Endothelial cell of umbilical vein (primary cell): Measurements from ENCODE around the gene STOM. TPM values are rescaled to one million over a fixed set of nuclear protein-coding genes. Genes with fewer than 3 reads are reported as not detected.

Experiments
- BruUV-seq: library from RNA; stranded (reverse); fragments of 400-500 nt; replicated peaks from 2 replicates; lab custom pipeline; 2021; lab: Mats Ljungman, UMichigan
- CTCF ChIA-PET: fragments of 300-600, 350-600 bp; sonication (Branson Sonifier 250); formaldehyde crosslinking; loops from one replicate; lab custom pipeline; 2021; ENCODE audit warnings: antibody characterized with exemption, inconsistent platforms; lab: Charles Lee
- POLR2A ChIA-PET: fragments of 300-600, 350-600 bp; sonication (Branson Sonifier 250); formaldehyde crosslinking; loops from one replicate; lab custom pipeline; 2021; ENCODE audit warnings: antibody characterized with exemption, inconsistent platforms; lab: Charles Lee
- DNase-seq: peaks from one replicate; pipeline ENCODE4 v3.0.0-alpha.2; 2011; ENCODE audit warnings: low read depth, low spot score
- FAIRE-seq: peaks from 2 replicates; lab custom pipeline; 2011; peaks lifted over from hg19 to GRCh38; lab: Jason Lieb, UNC
- H2AFZ ChIP-seq: 2 replicates; pipeline ENCODE4 v1.6.0; 2012; ENCODE audit warnings: low read depth, low read length, control low read depth, inconsistent platforms
- H3K27ac ChIP-seq: 2 replicates; pipeline ENCODE4 v1.5.1; 2011; ENCODE audit warnings: low read depth, mild to moderate bottlenecking, control low read depth, low read length, moderate library complexity; ENCODE audit not compliant: insufficient read depth
- H3K27me3 ChIP-seq, 2 experiments: 2 replicates each; pipeline versions ENCODE4 v1.6.0 to v1.6.1; 2011; ENCODE audit warnings: low read length in 2 of 2, mixed read lengths in 1 of 2; ENCODE audit not compliant: control insufficient read depth in 2 of 2, insufficient read depth in 2 of 2
- H3K36me3 ChIP-seq, 2 experiments: 2 replicates in 1 of 2; 3 replicates in 1 of 2; pipeline ENCODE4 v1.5.1; 2011; ENCODE audit warnings: low read length in 2 of 2, mild to moderate bottlenecking in 1 of 2, moderate library complexity in 1 of 2; ENCODE audit not compliant: control insufficient read depth in 2 of 2, insufficient read depth in 2 of 2; ENCODE audit errors: extremely low read depth in 1 of 2
- H3K4me1 ChIP-seq: 3 replicates; pipeline ENCODE4 v1.5.1; 2011; ENCODE audit warnings: mild to moderate bottlenecking, low read length; ENCODE audit not compliant: control insufficient read depth, insufficient read depth; ENCODE audit errors: extremely low read depth
- H3K4me2 ChIP-seq: 2 replicates; pipeline ENCODE4 v1.6.1; 2011; ENCODE audit warnings: low read length, control low read depth, mixed read lengths; ENCODE audit not compliant: insufficient read depth
- H3K4me3 ChIP-seq, 3 experiments: fragments of 200-600 bp in 1 of 3; sonication (generic), shearing (Covaris generic) in 1 of 3; replicated peaks in 1 of 3; 2 replicates each; pipeline ENCODE4 v1.5.1; 2011 to 2016; ENCODE audit warnings: control low read depth in 3 of 3, low read length in 3 of 3, mild to moderate bottlenecking in 2 of 3, inconsistent platforms in 1 of 3, low read depth in 1 of 3, moderate library complexity in 1 of 3; ENCODE audit not compliant: insufficient read depth in 1 of 3
- H3K79me2 ChIP-seq: 2 replicates; pipeline ENCODE4 v1.6.0; 2012; ENCODE audit warnings: low read length, inconsistent platforms; ENCODE audit not compliant: control insufficient read depth, insufficient read depth
- H3K9ac ChIP-seq: replicated peaks from 2 replicates; pipeline ENCODE3; 2011; ENCODE audit warnings: low read length, control low read depth; ENCODE audit not compliant: insufficient read depth; ENCODE audit errors: extremely low read depth
- H3K9me1 ChIP-seq: replicated peaks from 3 replicates; pipeline ENCODE4 v1.6.0; 2011; ENCODE audit warnings: mild to moderate bottlenecking, low read length; ENCODE audit not compliant: control insufficient read depth, insufficient read depth; ENCODE audit errors: extremely low read depth
- H3K9me3 ChIP-seq: replicated peaks from 2 replicates; pipeline ENCODE4 v1.5.1; 2012; ENCODE audit warnings: low read length, inconsistent platforms; ENCODE audit not compliant: control insufficient read depth, insufficient read depth
- H4K20me1 ChIP-seq: replicated peaks from 2 replicates; pipeline ENCODE3; 2011; ENCODE audit warnings: mild to moderate bottlenecking, low read length; ENCODE audit not compliant: control insufficient read depth, insufficient read depth; ENCODE audit errors: extremely low read depth
- EZH2 ChIP-seq: IDR thresholded peaks from 2 replicates; pipeline ENCODE4 v1.6.1; 2012; ENCODE audit warnings: borderline replicate concordance, low read depth, mild to moderate bottlenecking, moderate library complexity, low read length, inconsistent platforms; ENCODE audit not compliant: severe bottlenecking
- FOS ChIP-seq: IDR thresholded peaks from 2 replicates; pipeline ENCODE4 v1.6.1; 2011; ENCODE audit warnings: mild to moderate bottlenecking, low read length, moderate library complexity, borderline replicate concordance; ENCODE audit not compliant: insufficient read depth
- GATA2 ChIP-seq: IDR thresholded peaks from 2 replicates; pipeline ENCODE4 v1.7.0; 2011; ENCODE audit warnings: low read depth, mild to moderate bottlenecking, moderate library complexity, mixed read lengths, low read length; ENCODE audit not compliant: insufficient read length, insufficient read depth
- JUN ChIP-seq: IDR thresholded peaks from 2 replicates; pipeline ENCODE4 v1.6.1; 2011; ENCODE audit warnings: borderline replicate concordance, low read depth; ENCODE audit not compliant: insufficient read length, insufficient read depth
- MYC ChIP-seq: IDR thresholded peaks from one replicate; pipeline ENCODE4 v1.6.1; 2011; ENCODE audit warnings: mild to moderate bottlenecking, low read depth, low read length
- POLR2A ChIP-seq: IDR thresholded peaks from 2 replicates; pipeline ENCODE4 v1.6.1; 2012; ENCODE audit warnings: low read depth, mild to moderate bottlenecking, control low read depth, low read length
- POLR2AphosphoS5 ChIP-seq: IDR thresholded peaks from 2 replicates; pipeline ENCODE4 v1.6.1; 2012; ENCODE audit warnings: low read depth, mild to moderate bottlenecking, control low read depth, low read length, moderate library complexity; ENCODE audit not compliant: insufficient read depth
- dilution Hi-C: fragments of 300-500 bp; cut with MboI; formaldehyde crosslinking; loops from one replicate; pipeline ENCODE4 v1.15.0; 2019; ENCODE audit warnings: low sequenced_read_pairs; ENCODE audit not compliant: extremely low pct_ligation_motif_present
- intact Hi-C: fragments of 100-400 bp; cut with micrococcal nuclease; formaldehyde crosslinking; loops from one replicate; pipeline ENCODE4 v1.10.0; 2022
- polyA plus RNA-seq, 4 experiments: library from polyadenylated mRNA; depleted of rRNA in 3 of 4; stranded (reverse) in 3 of 4; unstranded in 1 of 4; fragments of >200 nt; gene quantifications; 2 replicates each; pipeline versions ENCODE4 v1.2.1 to v1.2.3, GENCODE V29; 2011 to 2012; ENCODE audit warnings: missing spikeins in 1 of 4
- total RNA-seq: library from RNA; stranded (reverse); gene quantifications from 2 replicates; pipeline ENCODE4 v1.2.3, GENCODE V29; 2021
- TF ChIP-seq, protein P1 (sequence below), 2 donors: IDR thresholded peaks; 1 replicate in 1 of 2; 2 replicates in 1 of 2; pipeline ENCODE4 v1.5.1; 2011; ENCODE audit warnings: low read length in 2 of 2, mild to moderate bottlenecking in 2 of 2, moderate library complexity in 2 of 2, control low read depth in 1 of 2, inconsistent platforms in 1 of 2, low read depth in 1 of 2; ENCODE audit not compliant: insufficient read depth in 1 of 2; ENCODE audit errors: extremely low read depth in 1 of 2
- TF ChIP-seq, protein P2 (sequence below): IDR thresholded peaks from 2 replicates; pipeline ENCODE4 v1.6.1; 2011; ENCODE audit not compliant: insufficient read depth, insufficient read length

Gene STOM
- total and polyA plus RNA-seq, 2 donors (not counting 3 experiments of a cell fraction or from before 2014, with no cell fraction given) = 153 to 170 TPM

DNA sequence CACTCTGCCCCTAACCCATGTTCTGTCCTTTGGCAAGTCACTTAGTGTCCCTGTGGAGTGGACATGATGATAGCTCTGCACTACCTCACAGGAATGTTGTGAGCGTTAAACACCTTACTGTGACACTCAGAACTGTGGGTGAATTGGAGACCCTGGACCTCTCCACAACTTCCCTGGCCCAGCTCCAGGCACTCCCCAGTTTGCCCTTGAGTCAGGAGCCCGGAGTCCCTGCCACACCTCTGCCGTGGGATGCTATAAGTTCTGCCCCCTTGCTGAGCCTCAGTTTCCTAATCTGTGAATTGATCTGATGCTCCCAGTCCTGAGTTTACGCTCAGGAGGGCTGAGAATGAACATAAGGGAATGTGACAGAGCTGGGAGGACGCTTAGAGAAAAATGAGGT, 67.7 kb downstream of the STOM start:
- intact Hi-C loops = no loop called here
- CTCF ChIA-PET = interaction anchor here (1.3 to 2.8 kb wide), 3 partner anchors 18 to 89 kb away, joined by 4 to 12 read pairs (median 6); no protein-coding TSS in a partner anchor
- no peak overlapping the region for H3K27ac ChIP-seq
- dilution Hi-C loops = no loop called here
- no peaks in the 10 kb centered on the region for H4K20me1 ChIP-seq
- no peaks in the 10 kb centered on the region for H3K27me3 ChIP-seq
- no peaks in the 10 kb centered on the region for H3K9me3 ChIP-seq
- peaks cover 15% of the 10 kb centered on the region for H3K4me1 ChIP-seq
- FAIRE-seq = no peak
- POLR2A ChIA-PET = no interaction called here
- no peak for DNase-seq
- no peak overlapping the region for H2AFZ ChIP-seq
- H3K4me2 ChIP-seq = no peak overlapping the region
- no peaks in the 10 kb centered on the region for H3K79me2 ChIP-seq
- no TSS peak for BruUV-seq
- no peak overlapping the region for H3K4me3 ChIP-seq
- no peak overlapping the region for H3K9ac ChIP-seq
- peaks cover 2 to 18% of the 10 kb centered on the region in 2 experiments for H3K36me3 ChIP-seq
- H3K9me1 ChIP-seq = no peaks in the 10 kb centered on the region
- TF ChIP-seq, protein P1, sequence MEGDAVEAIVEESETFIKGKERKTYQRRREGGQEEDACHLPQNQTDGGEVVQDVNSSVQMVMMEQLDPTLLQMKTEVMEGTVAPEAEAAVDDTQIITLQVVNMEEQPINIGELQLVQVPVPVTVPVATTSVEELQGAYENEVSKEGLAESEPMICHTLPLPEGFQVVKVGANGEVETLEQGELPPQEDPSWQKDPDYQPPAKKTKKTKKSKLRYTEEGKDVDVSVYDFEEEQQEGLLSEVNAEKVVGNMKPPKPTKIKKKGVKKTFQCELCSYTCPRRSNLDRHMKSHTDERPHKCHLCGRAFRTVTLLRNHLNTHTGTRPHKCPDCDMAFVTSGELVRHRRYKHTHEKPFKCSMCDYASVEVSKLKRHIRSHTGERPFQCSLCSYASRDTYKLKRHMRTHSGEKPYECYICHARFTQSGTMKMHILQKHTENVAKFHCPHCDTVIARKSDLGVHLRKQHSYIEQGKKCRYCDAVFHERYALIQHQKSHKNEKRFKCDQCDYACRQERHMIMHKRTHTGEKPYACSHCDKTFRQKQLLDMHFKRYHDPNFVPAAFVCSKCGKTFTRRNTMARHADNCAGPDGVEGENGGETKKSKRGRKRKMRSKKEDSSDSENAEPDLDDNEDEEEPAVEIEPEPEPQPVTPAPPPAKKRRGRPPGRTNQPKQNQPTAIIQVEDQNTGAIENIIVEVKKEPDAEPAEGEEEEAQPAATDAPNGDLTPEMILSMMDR (IDR thresholded peaks at IDR 0.05; ENCODE audit: extremely low read depth in 1 of 2, insufficient read depth in 1 of 2, low read depth in 1 of 2, low read length in 2 of 2) = no peak
- TF ChIP-seq EZH2 (no peak), FOS (no peak), POLR2AphosphoS5 (no peak), GATA2 (no peak)

- H3K4me2 ChIP-seq = no peak overlapping the region
- H3K27ac ChIP-seq = no peak overlapping the region
- DNase-seq = no peak
- no peaks in the 10 kb centered on the region for H3K27me3 ChIP-seq
- dilution Hi-C loops = no loop called here
- H4K20me1 ChIP-seq = no peaks in the 10 kb centered on the region
- POLR2A ChIA-PET = no interaction called here
- H3K4me3 ChIP-seq = no peak overlapping the region
- no peak for TF ChIP-seq POLR2A
- TF ChIP-seq FOS = no peak
- TF ChIP-seq, protein P2, sequence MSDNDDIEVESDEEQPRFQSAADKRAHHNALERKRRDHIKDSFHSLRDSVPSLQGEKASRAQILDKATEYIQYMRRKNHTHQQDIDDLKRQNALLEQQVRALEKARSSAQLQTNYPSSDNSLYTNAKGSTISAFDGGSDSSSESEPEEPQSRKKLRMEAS = no peak
- TF ChIP-seq MYC = no peak
- no peak for TF ChIP-seq GATA2
- TF ChIP-seq, protein P1 (IDR thresholded peaks at IDR 0.05; ENCODE audit: extremely low read depth in 1 of 2, insufficient read depth in 1 of 2, low read depth in 1 of 2, low read length in 2 of 2) = no peak
- no peak for TF ChIP-seq JUN
- TF ChIP-seq EZH2 = no peak
- H3K9ac ChIP-seq = no peak overlapping the region
- no peak for FAIRE-seq
- H2AFZ ChIP-seq = no peak overlapping the region
- H3K9me1 ChIP-seq = no peaks in the 10 kb centered on the region
- intact Hi-C loops = no loop called here
- no TSS peak for BruUV-seq
- CTCF ChIA-PET = interaction anchor here (1.3 to 2.8 kb wide), 3 partner anchors 18 to 89 kb away, joined by 4 to 12 read pairs (median 6); no protein-coding TSS in a partner anchor
- H3K36me3 ChIP-seq = peaks cover 2 to 18% of the 10 kb centered on the region in 2 experiments
- H3K9me3 ChIP-seq = no peaks in the 10 kb centered on the region
- no peaks in the 10 kb centered on the region for H3K79me2 ChIP-seq
- H3K4me1 ChIP-seq = peaks cover 15% of the 10 kb centered on the region
Observed at GRCh38 chr9:121301881-121302286, 68.2 kb downstream of the STOM start.
